ENCODE measurements around the gene SMIM26.

GRCh38 chr20:18532626-18533025 is 34.6 kb upstream of the SMIM26 start:
- TF ChIP-seq ZNF274 (IDR thresholded peaks at IDR 0.05; ENCODE audit: borderline replicate concordance, extremely low read depth, low read length) (no peak), GABPA (IDR thresholded peaks at IDR 0.05; ENCODE audit: borderline replicate concordance, insufficient read depth, low read length) (no peak)

All from H1 (cell line).